Measurements from ENCODE around the gene CCDC88C.

- no peak for TF ChIP-seq CTCF (IDR thresholded peaks at IDR 0.05; ENCODE audit: low read depth, low read length)
- no peak for TF ChIP-seq EZH2phosphoT487 (IDR thresholded peaks at IDR 0.05; ENCODE audit: low read depth)
Observed at GRCh38 chr14:91293281-91293680, 124.3 kb downstream of the CCDC88C start.

All from OCI-LY3 (cell line).